Measurements from ENCODE around the gene KRT4.

Gene KRT4

DNA sequence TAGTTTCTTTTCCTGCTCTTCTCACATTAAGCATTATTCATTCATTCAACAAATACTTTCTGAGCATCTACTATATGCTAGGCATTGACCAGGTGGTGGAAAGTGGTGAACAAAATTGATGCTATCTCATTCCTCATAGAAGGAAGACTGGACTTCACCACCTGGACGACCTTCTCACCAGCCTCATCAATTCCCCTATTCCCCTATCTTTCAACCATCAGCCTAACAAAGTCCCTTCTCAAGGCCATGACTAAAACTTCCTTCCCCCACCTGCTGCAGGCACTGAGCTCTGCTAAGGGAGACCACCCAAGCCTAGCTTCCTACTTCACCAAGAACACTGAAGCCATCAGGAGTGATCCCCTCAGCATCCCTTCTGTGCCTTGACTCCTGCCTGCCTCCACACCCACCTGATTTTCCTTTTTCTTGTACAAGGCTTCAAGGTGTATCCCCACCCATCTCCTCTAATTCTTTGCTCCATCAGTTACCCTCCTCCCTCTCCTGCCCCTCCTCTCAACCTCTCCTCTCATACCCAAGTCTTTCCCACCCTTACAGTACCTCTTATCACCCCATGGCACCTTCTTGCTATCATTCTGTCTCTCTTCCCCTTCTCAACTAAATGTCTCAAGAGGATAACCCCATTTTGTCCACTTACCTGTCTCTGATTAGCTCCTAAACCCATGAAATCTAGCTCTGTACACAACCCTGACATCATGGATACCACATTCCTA is 56.3 kb downstream of the KRT4 start:
- DNase-seq, result no peak

Measured in amygdala (tissue), 56 donors.